ENCODE results near the gene TTC39B.

Gene TTC39B

GRCh38 chr9:15182101-15182551 is 124.9 kb downstream of the TTC39B start:
- H3K4me2 ChIP-seq (ENCODE audit: low read length, poor library complexity, severe bottlenecking) = no peak overlapping the region
- no peak overlapping the region for H3K4me3 ChIP-seq (ENCODE audit: insufficient read depth in 1 of 2, low read depth in 1 of 2, low read length in 2 of 2)
- no peak overlapping the region for H2AK5ac ChIP-seq (ENCODE audit: low read length, severe bottlenecking)
- H3K23ac ChIP-seq (ENCODE audit: low read length in 2 of 2) = no peak overlapping the region
- no peak overlapping the region for H2BK15ac ChIP-seq (ENCODE audit: low read depth, poor library complexity, severe bottlenecking)
- no peaks in the 10 kb centered on the region for H3K27me3 ChIP-seq (ENCODE audit: control insufficient read depth in 1 of 2, insufficient read depth in 1 of 2, low read length in 2 of 2)
- H3K79me1 ChIP-seq (replicated peaks; ENCODE audit: low read length, poor library complexity, severe bottlenecking) = peaks cover 5% of the 10 kb centered on the region
- no peak overlapping the region for H3K27ac ChIP-seq (ENCODE audit: low read length, poor library complexity, severe bottlenecking)
- no peak overlapping the region for H2BK120ac ChIP-seq (ENCODE audit: low read depth, low read length)
- H2BK12ac ChIP-seq (ENCODE audit: low read length in 2 of 2) = no peak overlapping the region
- H3K9me3 ChIP-seq (ENCODE audit: control insufficient read depth, low read length) = no peaks in the 10 kb centered on the region
- no peak overlapping the region for H2BK5ac ChIP-seq (ENCODE audit: low read depth, low read length, poor library complexity, severe bottlenecking)
- H3K4ac ChIP-seq (ENCODE audit: low read depth in 1 of 2, low read length in 2 of 2) = no peak overlapping the region
- peak overlapping the region; percentile 54 for H4K8ac ChIP-seq (ENCODE audit: low read length)
- H3K4me1 ChIP-seq (ENCODE audit: control insufficient read depth, insufficient read depth, low read depth, low read length) = no peaks in the 10 kb centered on the region
- peak; percentile 10 for DNase-seq
- 90% methylated on average over 1 of the region's 2 CpGs for WGBS
- no peak overlapping the region for H2AFZ ChIP-seq (ENCODE audit: low read depth, low read length)
- H3K14ac ChIP-seq (ENCODE audit: low read length in 2 of 2) = peak overlapping the region in 1 of 2 experiments; percentile 59
- no peak overlapping the region for H3K9ac ChIP-seq (ENCODE audit: low read length)
- H3K36me3 ChIP-seq (ENCODE audit: control insufficient read depth in 1 of 2, insufficient read depth in 2 of 2, low read depth in 1 of 2, low read length in 2 of 2) = peaks cover 5 to 54% of the 10 kb centered on the region in 2 experiments
- H4K91ac ChIP-seq (ENCODE audit: low read length) = no peak overlapping the region
- no peak overlapping the region for H3K18ac ChIP-seq (ENCODE audit: low read depth in 1 of 2, low read length in 2 of 2)

- no peak overlapping the region for H3K9ac ChIP-seq (ENCODE audit: low read length)
- no peaks in the 10 kb centered on the region for H3K4me1 ChIP-seq (ENCODE audit: control insufficient read depth, insufficient read depth, low read depth, low read length)
- no peak overlapping the region for H2BK5ac ChIP-seq (ENCODE audit: low read depth, low read length, poor library complexity, severe bottlenecking)
- peaks cover 2% of the 10 kb centered on the region for H3K79me1 ChIP-seq (replicated peaks; ENCODE audit: low read length, poor library complexity, severe bottlenecking)
- no peak overlapping the region for H3K27ac ChIP-seq (ENCODE audit: low read length, poor library complexity, severe bottlenecking)
- H3K18ac ChIP-seq (ENCODE audit: low read depth in 1 of 2, low read length in 2 of 2) = no peak overlapping the region
- no peak overlapping the region for H3K4me3 ChIP-seq (ENCODE audit: insufficient read depth in 1 of 2, low read depth in 1 of 2, low read length in 2 of 2)
- peaks cover 5 to 46% of the 10 kb centered on the region in 2 experiments for H3K36me3 ChIP-seq (ENCODE audit: control insufficient read depth in 1 of 2, insufficient read depth in 2 of 2, low read depth in 1 of 2, low read length in 2 of 2)
- no peak overlapping the region for H4K8ac ChIP-seq (ENCODE audit: low read length)
- DNase-seq = no peak
- H3K9me3 ChIP-seq (ENCODE audit: control insufficient read depth, low read length) = no peaks in the 10 kb centered on the region
- H3K23ac ChIP-seq (ENCODE audit: low read length in 2 of 2) = no peak overlapping the region
- H2BK15ac ChIP-seq (ENCODE audit: low read depth, poor library complexity, severe bottlenecking) = no peak overlapping the region
- no peak overlapping the region for H2BK12ac ChIP-seq (ENCODE audit: low read length in 2 of 2)
- H3K4me2 ChIP-seq (ENCODE audit: low read length, poor library complexity, severe bottlenecking) = no peak overlapping the region
- H4K91ac ChIP-seq (ENCODE audit: low read length) = no peak overlapping the region
- no peak overlapping the region for H2BK120ac ChIP-seq (ENCODE audit: low read depth, low read length)
- no peak overlapping the region for H2AK5ac ChIP-seq (ENCODE audit: low read length, severe bottlenecking)
- no peaks in the 10 kb centered on the region for H3K27me3 ChIP-seq (ENCODE audit: control insufficient read depth in 1 of 2, insufficient read depth in 1 of 2, low read length in 2 of 2)
- 88% methylated on average over 1 of the region's 1 CpG for whole genome bisulfite sequencing
- no peak overlapping the region for H2AFZ ChIP-seq (ENCODE audit: low read depth, low read length)
- no peak overlapping the region for H3K4ac ChIP-seq (ENCODE audit: low read depth in 1 of 2, low read length in 2 of 2)
- no peak overlapping the region for H3K14ac ChIP-seq (ENCODE audit: low read length in 2 of 2)
Observed at GRCh38 chr9:15180124-15180523, 126.9 kb downstream of the TTC39B start.

GRCh38 chr9:15178631-15179030 is 128.4 kb downstream of the TTC39B start:
- Histone ChIP-seq H4K91ac (ENCODE audit: low read length) (no peak overlapping the region), H3K27me3 (ENCODE audit: control insufficient read depth in 1 of 2, insufficient read depth in 1 of 2, low read length in 2 of 2) (no peaks in the 10 kb centered on the region), H2BK120ac (ENCODE audit: low read depth, low read length) (no peak overlapping the region), H3K27ac (ENCODE audit: low read length, poor library complexity, severe bottlenecking) (no peak overlapping the region), H3K4ac (ENCODE audit: low read depth in 1 of 2, low read length in 2 of 2) (no peak overlapping the region), H3K4me1 (ENCODE audit: control insufficient read depth, insufficient read depth, low read depth, low read length) (no peaks in the 10 kb centered on the region), H2AK5ac (ENCODE audit: low read length, severe bottlenecking) (no peak overlapping the region), H2BK12ac (ENCODE audit: low read length in 2 of 2) (no peak overlapping the region), H3K23ac (ENCODE audit: low read length in 2 of 2) (no peak overlapping the region), H2BK15ac (ENCODE audit: low read depth, poor library complexity, severe bottlenecking) (no peak overlapping the region), H3K4me3 (ENCODE audit: insufficient read depth in 1 of 2, low read depth in 1 of 2, low read length in 2 of 2) (no peak overlapping the region), H3K9me3 (ENCODE audit: control insufficient read depth, low read length) (no peaks in the 10 kb centered on the region), H3K14ac (ENCODE audit: low read length in 2 of 2) (no peak overlapping the region), H2BK5ac (ENCODE audit: low read depth, low read length, poor library complexity, severe bottlenecking) (no peak overlapping the region), H3K9ac (ENCODE audit: low read length) (no peak overlapping the region), H4K8ac (ENCODE audit: low read length) (no peak overlapping the region), H3K79me1 (replicated peaks; ENCODE audit: low read length, poor library complexity, severe bottlenecking) (peaks cover 1% of the 10 kb centered on the region), H2AFZ (ENCODE audit: low read depth, low read length) (no peak overlapping the region), H3K36me3 (ENCODE audit: control insufficient read depth in 1 of 2, insufficient read depth in 2 of 2, low read depth in 1 of 2, low read length in 2 of 2) (peaks cover 4 to 49% of the 10 kb centered on the region in 2 experiments), H3K18ac (ENCODE audit: low read depth in 1 of 2, low read length in 2 of 2) (no peak overlapping the region), H3K4me2 (ENCODE audit: low read length, poor library complexity, severe bottlenecking) (no peak overlapping the region)
- WGBS = 81% methylated on average over 1 of the region's 3 CpGs
- DNase-seq = no peak

- H3K79me1 ChIP-seq (replicated peaks; ENCODE audit: low read length, poor library complexity, severe bottlenecking) = peaks cover 1% of the 10 kb centered on the region
- H3K4me3 ChIP-seq (ENCODE audit: insufficient read depth in 1 of 2, low read depth in 1 of 2, low read length in 2 of 2) = no peak overlapping the region
- H3K9me3 ChIP-seq (ENCODE audit: control insufficient read depth, low read length) = no peaks in the 10 kb centered on the region
- no peak overlapping the region for H2BK15ac ChIP-seq (ENCODE audit: low read depth, poor library complexity, severe bottlenecking)
- peaks cover 4 to 53% of the 10 kb centered on the region in 2 experiments for H3K36me3 ChIP-seq (ENCODE audit: control insufficient read depth in 1 of 2, insufficient read depth in 2 of 2, low read depth in 1 of 2, low read length in 2 of 2)
- H3K23ac ChIP-seq (ENCODE audit: low read length in 2 of 2) = no peak overlapping the region
- H3K18ac ChIP-seq (ENCODE audit: low read depth in 1 of 2, low read length in 2 of 2) = no peak overlapping the region
- no peak overlapping the region for H2BK120ac ChIP-seq (ENCODE audit: low read depth, low read length)
- no peaks in the 10 kb centered on the region for H3K27me3 ChIP-seq (ENCODE audit: control insufficient read depth in 1 of 2, insufficient read depth in 1 of 2, low read length in 2 of 2)
- DNase-seq = no peak
- no peak overlapping the region for H3K27ac ChIP-seq (ENCODE audit: low read length, poor library complexity, severe bottlenecking)
- 100% methylated on average over 1 of the region's 1 CpG for WGBS
- no peak overlapping the region for H4K91ac ChIP-seq (ENCODE audit: low read length)
- H3K4me2 ChIP-seq (ENCODE audit: low read length, poor library complexity, severe bottlenecking) = no peak overlapping the region
- no peak overlapping the region for H2AK5ac ChIP-seq (ENCODE audit: low read length, severe bottlenecking)
- H3K9ac ChIP-seq (ENCODE audit: low read length) = no peak overlapping the region
- no peaks in the 10 kb centered on the region for H3K4me1 ChIP-seq (ENCODE audit: control insufficient read depth, insufficient read depth, low read depth, low read length)
- no peak overlapping the region for H2BK12ac ChIP-seq (ENCODE audit: low read length in 2 of 2)
- H3K14ac ChIP-seq (ENCODE audit: low read length in 2 of 2) = no peak overlapping the region
- H2AFZ ChIP-seq (ENCODE audit: low read depth, low read length) = no peak overlapping the region
- H2BK5ac ChIP-seq (ENCODE audit: low read depth, low read length, poor library complexity, severe bottlenecking) = no peak overlapping the region
- H3K4ac ChIP-seq (ENCODE audit: low read depth in 1 of 2, low read length in 2 of 2) = no peak overlapping the region
- H4K8ac ChIP-seq (ENCODE audit: low read length) = no peak overlapping the region
Observed at GRCh38 chr9:15176836-15177235, 130.2 kb downstream of the TTC39B start.
